Measurements from ENCODE around the gene CLCN2.
A peak's percentile ranks its signal among the peaks of the same experiment; 100 is the strongest.

The CLCN2 gene

DNA sequence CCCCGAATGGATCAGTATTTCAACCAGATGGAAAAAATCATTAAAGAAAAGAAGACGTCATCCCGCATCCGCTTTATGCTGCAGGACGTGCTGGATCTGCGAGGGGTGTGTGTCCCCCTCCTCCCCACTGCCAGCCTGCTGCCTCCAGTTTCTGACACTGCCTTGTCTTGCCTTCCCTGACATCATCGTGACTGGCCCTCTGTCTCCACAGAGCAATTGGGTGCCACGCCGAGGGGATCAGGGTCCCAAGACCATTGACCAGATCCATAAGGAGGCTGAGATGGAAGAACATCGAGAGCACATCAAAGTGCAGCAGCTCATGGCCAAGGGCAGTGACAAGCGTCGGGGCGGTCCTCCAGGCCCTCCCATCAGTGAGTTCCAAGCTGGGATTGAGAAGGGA is 36.1 kb downstream of the CLCN2 start:
- peaks cover 92% of the 10 kb centered on the region for H3K36me3 ChIP-seq (ENCODE audit: control insufficient read depth, insufficient read depth, low read length)

DNA sequence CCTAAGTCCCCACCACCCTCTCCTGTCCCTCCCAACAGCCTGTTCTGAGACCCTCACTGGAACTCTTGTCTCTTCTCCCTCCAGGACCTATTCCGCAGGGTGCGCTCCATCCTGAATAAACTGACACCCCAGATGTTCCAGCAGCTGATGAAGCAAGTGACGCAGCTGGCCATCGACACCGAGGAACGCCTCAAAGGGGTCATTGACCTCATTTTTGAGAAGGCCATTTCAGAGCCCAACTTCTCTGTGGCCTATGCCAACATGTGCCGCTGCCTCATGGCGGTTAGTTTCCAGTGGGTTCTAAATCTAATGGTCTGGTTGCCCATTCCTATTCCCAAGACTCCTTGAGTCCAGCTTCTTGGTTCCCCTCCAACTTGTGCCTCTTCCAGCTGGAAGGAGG is 37.7 kb downstream of the CLCN2 start:
- H3K4me3 ChIP-seq (ENCODE audit: insufficient read depth, low read depth, low read length) = no peak overlapping the region
- no peaks in the 10 kb centered on the region for H3K4me1 ChIP-seq (ENCODE audit: control insufficient read depth, insufficient read depth, low read length)
- H3K27me3 ChIP-seq (ENCODE audit: control insufficient read depth, insufficient read depth, low read length, poor library complexity, severe bottlenecking) = no peaks in the 10 kb centered on the region
- no peak overlapping the region for H3K27ac ChIP-seq (ENCODE audit: insufficient read depth, low read depth, low read length, poor library complexity, severe bottlenecking)
- WGBS, 2 experiments = 96 to 97% methylated on average over 8 of the region's 8 CpGs
- peaks cover 85% of the 10 kb centered on the region for H3K36me3 ChIP-seq (ENCODE audit: control insufficient read depth, insufficient read depth, low read length)
- H3K9me3 ChIP-seq (ENCODE audit: control insufficient read depth, low read length) = no peaks in the 10 kb centered on the region

More for the DNA sequence above, 36.1 kb downstream of the CLCN2 start:
- Histone ChIP-seq H3K27me3 (ENCODE audit: control insufficient read depth, insufficient read depth, low read length, poor library complexity, severe bottlenecking) (no peaks in the 10 kb centered on the region), H3K4me1 (ENCODE audit: control insufficient read depth, insufficient read depth, low read length) (no peaks in the 10 kb centered on the region), H3K9me3 (ENCODE audit: control insufficient read depth, low read length) (no peaks in the 10 kb centered on the region), H3K4me3 (ENCODE audit: insufficient read depth, low read depth, low read length) (no peak overlapping the region), H3K27ac (ENCODE audit: insufficient read depth, low read depth, low read length, poor library complexity, severe bottlenecking) (no peak overlapping the region)
- WGBS, 2 experiments = 94 to 95% methylated on average over 13 of the region's 13 CpGs

GRCh38 chr3:184322731-184323487 is 38.5 kb downstream of the CLCN2 start:
- no peaks in the 10 kb centered on the region for H3K27me3 ChIP-seq (ENCODE audit: control insufficient read depth, insufficient read depth, low read length, poor library complexity, severe bottlenecking)
- H3K36me3 ChIP-seq (ENCODE audit: control insufficient read depth, insufficient read depth, low read length) = peaks cover 77% of the 10 kb centered on the region
- H3K4me3 ChIP-seq (ENCODE audit: insufficient read depth, low read depth, low read length) = no peak overlapping the region
- no peaks in the 10 kb centered on the region for H3K9me3 ChIP-seq (ENCODE audit: control insufficient read depth, low read length)
- no peak overlapping the region for H3K27ac ChIP-seq (ENCODE audit: insufficient read depth, low read depth, low read length, poor library complexity, severe bottlenecking)
- 95 to 97% methylated on average over 20 of the region's 20 CpGs for WGBS, 2 experiments
- no peaks in the 10 kb centered on the region for H3K4me1 ChIP-seq (ENCODE audit: control insufficient read depth, insufficient read depth, low read length)

- Histone ChIP-seq H3K27ac (ENCODE audit: insufficient read depth, low read depth, low read length, poor library complexity, severe bottlenecking) (no peak overlapping the region), H3K9me3 (ENCODE audit: control insufficient read depth, low read length) (no peaks in the 10 kb centered on the region), H3K4me1 (ENCODE audit: control insufficient read depth, insufficient read depth, low read length) (no peaks in the 10 kb centered on the region), H3K27me3 (ENCODE audit: control insufficient read depth, insufficient read depth, low read length, poor library complexity, severe bottlenecking) (no peaks in the 10 kb centered on the region), H3K36me3 (ENCODE audit: control insufficient read depth, insufficient read depth, low read length) (peaks cover 70% of the 10 kb centered on the region), H3K4me3 (ENCODE audit: insufficient read depth, low read depth, low read length) (no peak overlapping the region)
- 95% methylated on average over 4 to 5 of the region's 5 CpGs for WGBS, 2 experiments
These were observed 39.7 kb downstream of the CLCN2 start for GRCh38 chr3:184321666-184322065.

- WGBS, 2 experiments = 91 to 94% methylated on average over 4 of the region's 4 CpGs
- Histone ChIP-seq H3K36me3 (ENCODE audit: control insufficient read depth, insufficient read depth, low read length) (peaks cover 54% of the 10 kb centered on the region), H3K4me3 (ENCODE audit: insufficient read depth, low read depth, low read length) (no peak overlapping the region), H3K9me3 (ENCODE audit: control insufficient read depth, low read length) (no peaks in the 10 kb centered on the region), H3K27me3 (ENCODE audit: control insufficient read depth, insufficient read depth, low read length, poor library complexity, severe bottlenecking) (no peaks in the 10 kb centered on the region), H3K27ac (ENCODE audit: insufficient read depth, low read depth, low read length, poor library complexity, severe bottlenecking) (no peak overlapping the region), H3K4me1 (ENCODE audit: control insufficient read depth, insufficient read depth, low read length) (no peaks in the 10 kb centered on the region)
These were observed 41.3 kb downstream of the CLCN2 start for GRCh38 chr3:184320104-184320445.

DNA sequence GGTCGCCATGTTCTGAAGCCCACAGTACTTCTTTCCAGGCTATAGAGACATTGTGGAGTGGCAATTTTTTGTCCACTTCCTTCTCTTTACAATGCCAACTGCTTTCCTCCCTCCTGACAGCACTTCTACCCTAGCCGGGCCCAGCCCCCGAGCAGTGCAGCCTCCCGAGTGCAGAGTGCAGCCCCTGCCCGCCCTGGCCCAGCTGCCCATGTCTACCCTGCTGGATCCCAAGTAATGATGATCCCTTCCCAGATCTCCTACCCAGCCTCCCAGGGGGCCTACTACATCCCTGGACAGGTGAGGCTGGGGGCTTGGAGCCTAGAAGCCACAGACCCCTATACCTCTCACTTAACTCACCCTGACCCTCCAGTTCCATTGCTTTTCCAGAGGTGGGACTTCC is 44.2 kb downstream of the CLCN2 start:
- Histone ChIP-seq H3K27ac (ENCODE audit: insufficient read depth, low read depth, low read length, poor library complexity, severe bottlenecking) (no peak overlapping the region), H3K9me3 (ENCODE audit: control insufficient read depth, low read length) (no peaks in the 10 kb centered on the region), H3K4me1 (ENCODE audit: control insufficient read depth, insufficient read depth, low read length) (no peaks in the 10 kb centered on the region), H3K36me3 (ENCODE audit: control insufficient read depth, insufficient read depth, low read length) (peaks cover 27% of the 10 kb centered on the region), H3K27me3 (ENCODE audit: control insufficient read depth, insufficient read depth, low read length, poor library complexity, severe bottlenecking) (no peaks in the 10 kb centered on the region), H3K4me3 (ENCODE audit: insufficient read depth, low read depth, low read length) (no peak overlapping the region)
- 90 to 95% methylated on average over 5 of the region's 5 CpGs for WGBS, 2 experiments

DNA sequence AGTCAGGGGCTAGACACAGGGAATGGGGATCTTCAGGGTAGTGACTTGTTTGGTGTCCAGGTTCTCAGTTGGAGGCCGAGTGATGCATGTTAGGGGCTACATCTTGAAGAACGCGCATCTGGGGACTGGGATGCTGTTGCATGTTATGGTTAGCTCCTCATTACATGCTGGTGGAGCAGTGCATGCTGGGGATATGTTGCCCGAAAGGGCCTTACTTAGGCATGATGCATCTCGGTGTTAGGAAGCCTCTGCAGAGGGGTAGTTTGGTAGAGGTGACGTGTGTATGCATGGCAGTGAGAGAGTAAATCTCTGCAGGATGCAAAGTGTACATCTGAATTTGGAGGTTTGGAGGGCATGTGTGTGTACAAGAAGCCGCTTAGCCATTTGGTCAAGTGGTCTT is 44.6 kb downstream of the CLCN2 start:
- H3K27me3 ChIP-seq (ENCODE audit: control insufficient read depth, insufficient read depth, low read length, poor library complexity, severe bottlenecking) = no peaks in the 10 kb centered on the region
- 94 to 96% methylated on average over 7 of the region's 7 CpGs for WGBS, 2 experiments
- H3K36me3 ChIP-seq (ENCODE audit: control insufficient read depth, insufficient read depth, low read length) = peaks cover 23% of the 10 kb centered on the region
- no peaks in the 10 kb centered on the region for H3K4me1 ChIP-seq (ENCODE audit: control insufficient read depth, insufficient read depth, low read length)
- no peak overlapping the region for H3K4me3 ChIP-seq (ENCODE audit: insufficient read depth, low read depth, low read length)
- H3K27ac ChIP-seq (ENCODE audit: insufficient read depth, low read depth, low read length, poor library complexity, severe bottlenecking) = no peak overlapping the region
- H3K9me3 ChIP-seq (ENCODE audit: control insufficient read depth, low read length) = no peaks in the 10 kb centered on the region

DNA sequence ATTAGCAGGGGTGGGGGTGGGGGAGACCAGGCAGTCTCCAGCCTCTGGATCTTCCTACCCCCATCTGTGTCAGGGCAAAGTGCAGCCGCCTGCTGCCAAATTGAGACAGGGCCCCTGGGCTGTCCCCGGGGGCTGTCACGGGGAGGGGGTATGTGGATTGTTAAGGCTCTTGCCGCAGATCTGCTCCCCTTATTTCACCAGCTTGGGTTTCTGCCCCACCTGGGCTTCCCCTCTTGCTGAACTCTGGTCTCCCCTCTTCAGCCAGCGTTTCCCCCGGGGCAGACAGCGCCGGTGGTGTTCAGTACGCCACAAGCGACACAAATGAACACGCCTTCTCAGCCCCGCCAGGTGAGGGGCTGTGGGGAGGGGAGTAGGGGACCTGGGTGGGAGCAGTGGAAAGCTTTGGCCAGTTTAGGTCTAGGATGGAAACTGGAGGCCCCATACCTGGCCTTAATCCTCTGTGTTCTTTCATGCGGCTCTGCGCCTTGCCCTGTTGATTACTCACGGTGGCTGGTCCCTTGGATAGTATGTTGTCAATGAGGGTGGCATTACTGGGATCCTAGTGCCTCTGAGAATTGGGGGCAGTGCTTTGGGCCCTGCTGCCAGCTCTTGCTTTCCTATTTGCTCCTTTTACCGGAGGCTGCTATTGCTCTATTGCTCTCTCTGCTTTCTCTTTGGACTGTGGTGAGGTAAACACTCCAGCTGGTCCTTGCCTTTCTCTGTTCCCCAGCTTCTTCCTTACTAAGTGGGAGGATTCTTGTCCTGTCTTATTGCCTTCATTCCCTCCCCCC is 45.3 kb downstream of the CLCN2 start:
- Histone ChIP-seq H3K9me3 (ENCODE audit: control insufficient read depth, low read length) (no peaks in the 10 kb centered on the region), H3K4me1 (ENCODE audit: control insufficient read depth, insufficient read depth, low read length) (no peaks in the 10 kb centered on the region), H3K27ac (ENCODE audit: insufficient read depth, low read depth, low read length, poor library complexity, severe bottlenecking) (no peak overlapping the region), H3K4me3 (ENCODE audit: insufficient read depth, low read depth, low read length) (peak overlapping the region; percentile 91), H3K36me3 (ENCODE audit: control insufficient read depth, insufficient read depth, low read length) (peaks cover 16% of the 10 kb centered on the region), H3K27me3 (ENCODE audit: control insufficient read depth, insufficient read depth, low read length, poor library complexity, severe bottlenecking) (no peaks in the 10 kb centered on the region)
- WGBS, 2 experiments = 60 to 61% methylated on average over 16 of the region's 16 CpGs

DNA sequence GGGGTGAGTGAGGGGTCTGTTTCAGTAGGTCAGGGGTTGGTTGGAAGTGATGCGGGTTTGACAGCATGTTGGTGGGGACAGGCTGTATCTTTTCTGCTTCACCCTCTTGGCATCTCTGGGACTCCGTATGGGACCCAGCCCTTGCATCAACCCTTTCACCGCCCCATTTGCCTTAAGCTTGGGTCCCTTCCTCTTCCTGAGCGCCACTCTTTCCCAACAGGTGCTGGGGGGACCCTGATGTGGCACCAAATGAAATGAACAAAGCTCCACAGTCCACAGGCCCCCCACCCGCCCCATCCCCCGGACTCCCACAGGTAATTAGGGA is 45.9 kb downstream of the CLCN2 start:
- Histone ChIP-seq H3K4me1 (ENCODE audit: control insufficient read depth, insufficient read depth, low read length) (no peaks in the 10 kb centered on the region), H3K36me3 (ENCODE audit: control insufficient read depth, insufficient read depth, low read length) (peaks cover 10% of the 10 kb centered on the region), H3K27me3 (ENCODE audit: control insufficient read depth, insufficient read depth, low read length, poor library complexity, severe bottlenecking) (no peaks in the 10 kb centered on the region), H3K9me3 (ENCODE audit: control insufficient read depth, low read length) (no peaks in the 10 kb centered on the region), H3K4me3 (ENCODE audit: insufficient read depth, low read depth, low read length) (peak overlapping the region; percentile 91), H3K27ac (ENCODE audit: insufficient read depth, low read depth, low read length, poor library complexity, severe bottlenecking) (peak overlapping the region; percentile 70)
- WGBS, 2 experiments = 3 to 13% methylated on average over 4 to 6 of the region's 6 CpGs

GRCh38 chr3:184314700-184315542 is 46.5 kb downstream of the CLCN2 start:
- Histone ChIP-seq H3K36me3 (ENCODE audit: control insufficient read depth, insufficient read depth, low read length) (peaks cover 5% of the 10 kb centered on the region), H3K27ac (ENCODE audit: insufficient read depth, low read depth, low read length, poor library complexity, severe bottlenecking) (peak overlapping the region; percentile 70), H3K9me3 (ENCODE audit: control insufficient read depth, low read length) (no peaks in the 10 kb centered on the region), H3K4me3 (ENCODE audit: insufficient read depth, low read depth, low read length) (peak overlapping the region; percentile 91), H3K4me1 (ENCODE audit: control insufficient read depth, insufficient read depth, low read length) (no peaks in the 10 kb centered on the region), H3K27me3 (ENCODE audit: control insufficient read depth, insufficient read depth, low read length, poor library complexity, severe bottlenecking) (no peaks in the 10 kb centered on the region)
- WGBS, 2 experiments = 0 to 1% methylated on average over 89 of the region's 89 CpGs

Measured in ectodermal cell (in vitro differentiated cells).